ENCODE data around the gene G6PC3. TPM values are rescaled to one million over a fixed set of nuclear protein-coding genes. Genes with fewer than 3 reads are reported as not detected.

G6PC3 gene
- total and polyA plus RNA-seq, 2 donors (not counting 3 experiments of a cell fraction or from before 2014, with no cell fraction given), result 78.4 to 194 TPM

DNA sequence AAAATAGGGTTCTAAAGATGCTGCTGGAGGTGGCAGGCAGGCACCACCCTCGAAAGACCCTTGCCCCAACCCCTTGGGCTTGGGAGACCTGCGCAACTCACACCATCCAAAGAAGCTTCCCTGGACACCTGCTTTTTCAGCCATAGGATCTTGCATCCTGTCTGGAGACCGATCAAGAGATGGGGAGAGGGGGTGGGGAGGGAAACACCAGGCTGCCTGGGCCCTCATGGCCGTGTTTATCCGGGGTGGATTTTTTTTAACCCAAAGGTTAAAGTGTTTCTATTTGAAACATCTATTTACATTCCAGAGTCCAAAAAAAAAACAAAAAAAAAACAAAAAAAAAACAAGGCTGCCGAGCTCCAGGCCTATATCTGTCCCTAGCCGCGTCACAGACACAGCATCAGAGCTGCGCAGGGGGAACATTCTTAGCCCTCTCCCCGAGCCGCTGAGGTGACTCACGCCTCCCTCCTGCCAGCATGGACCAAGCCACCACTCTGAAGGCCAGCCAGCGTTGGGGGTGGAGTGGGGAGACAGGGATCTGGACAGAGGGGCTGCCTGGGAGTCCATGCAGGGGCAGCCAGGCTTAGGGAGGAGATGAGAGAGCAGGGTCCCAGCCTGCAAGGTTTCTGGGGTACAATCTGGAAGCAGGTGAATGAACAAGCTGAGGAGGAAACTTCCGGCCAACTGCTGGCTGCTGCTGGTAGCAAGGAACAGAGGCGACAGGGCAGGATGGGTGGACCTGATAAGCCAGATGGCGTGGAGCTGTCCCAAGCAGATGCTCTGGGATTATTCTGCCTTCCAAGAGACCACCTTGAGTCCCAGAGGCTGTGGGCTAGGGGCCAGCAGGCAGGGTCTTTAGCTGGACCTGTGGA lies 38.1 kb downstream of the G6PC3 start:
- dilution Hi-C loops (cut with MboI; ENCODE audit: extremely low pct_ligation_motif_present, low sequenced_read_pairs), result no loop called here
- H3K9ac ChIP-seq (replicated peaks; ENCODE audit: extremely low read depth, insufficient read depth, low read length), result no peak overlapping the region

More for the DNA sequence above, 38.1 kb downstream of the G6PC3 start:
- peaks cover 14% of the 10 kb centered on the region for H3K4me1 ChIP-seq (ENCODE audit: control insufficient read depth, extremely low read depth, insufficient read depth, low read length)
- DNase-seq (ENCODE audit: low read depth, low spot score), result no peak
- no peak for FAIRE-seq
- H3K9me3 ChIP-seq (replicated peaks; ENCODE audit: control insufficient read depth, insufficient read depth, low read length), result no peaks in the 10 kb centered on the region
- H3K79me2 ChIP-seq (ENCODE audit: control insufficient read depth, insufficient read depth, low read length), result no peaks in the 10 kb centered on the region
- no TSS peak for BruUV-seq (replicated peaks)
- H3K4me2 ChIP-seq (ENCODE audit: insufficient read depth, low read length), result no peak overlapping the region
- H3K36me3 ChIP-seq (ENCODE audit: control insufficient read depth in 2 of 2, extremely low read depth in 1 of 2, insufficient read depth in 2 of 2, low read length in 2 of 2), result no peaks in the 10 kb centered on the region
- no peak overlapping the region for H3K4me3 ChIP-seq (replicated peaks in 1 of 3; ENCODE audit: insufficient read depth in 1 of 3, low read depth in 1 of 3, low read length in 3 of 3)
- ChIA-PET POLR2A (interaction anchor here (0.6 kb wide), 1 partner anchor 10 kb away, joined by 3 read pairs; no protein-coding TSS in a partner anchor), CTCF (interaction anchor here (0.6 to 3.1 kb wide), 4 partner anchors 13 to 176 kb away, joined by 3 to 13 read pairs (median 4); partner anchors contain the start of gene HDAC5)
- no peak for TF ChIP-seq POLR2AphosphoS5 (IDR thresholded peaks at IDR 0.05; ENCODE audit: insufficient read depth, low read depth, low read length)
- TF ChIP-seq, protein P1, sequence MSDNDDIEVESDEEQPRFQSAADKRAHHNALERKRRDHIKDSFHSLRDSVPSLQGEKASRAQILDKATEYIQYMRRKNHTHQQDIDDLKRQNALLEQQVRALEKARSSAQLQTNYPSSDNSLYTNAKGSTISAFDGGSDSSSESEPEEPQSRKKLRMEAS (IDR thresholded peaks at IDR 0.05; ENCODE audit: insufficient read depth, insufficient read length), result no peak
- no peak for TF ChIP-seq MYC (IDR thresholded peaks at IDR 0.05; ENCODE audit: low read depth, low read length)
- TF ChIP-seq, protein P2, sequence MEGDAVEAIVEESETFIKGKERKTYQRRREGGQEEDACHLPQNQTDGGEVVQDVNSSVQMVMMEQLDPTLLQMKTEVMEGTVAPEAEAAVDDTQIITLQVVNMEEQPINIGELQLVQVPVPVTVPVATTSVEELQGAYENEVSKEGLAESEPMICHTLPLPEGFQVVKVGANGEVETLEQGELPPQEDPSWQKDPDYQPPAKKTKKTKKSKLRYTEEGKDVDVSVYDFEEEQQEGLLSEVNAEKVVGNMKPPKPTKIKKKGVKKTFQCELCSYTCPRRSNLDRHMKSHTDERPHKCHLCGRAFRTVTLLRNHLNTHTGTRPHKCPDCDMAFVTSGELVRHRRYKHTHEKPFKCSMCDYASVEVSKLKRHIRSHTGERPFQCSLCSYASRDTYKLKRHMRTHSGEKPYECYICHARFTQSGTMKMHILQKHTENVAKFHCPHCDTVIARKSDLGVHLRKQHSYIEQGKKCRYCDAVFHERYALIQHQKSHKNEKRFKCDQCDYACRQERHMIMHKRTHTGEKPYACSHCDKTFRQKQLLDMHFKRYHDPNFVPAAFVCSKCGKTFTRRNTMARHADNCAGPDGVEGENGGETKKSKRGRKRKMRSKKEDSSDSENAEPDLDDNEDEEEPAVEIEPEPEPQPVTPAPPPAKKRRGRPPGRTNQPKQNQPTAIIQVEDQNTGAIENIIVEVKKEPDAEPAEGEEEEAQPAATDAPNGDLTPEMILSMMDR (IDR thresholded peaks at IDR 0.05; ENCODE audit: extremely low read depth in 1 of 2, insufficient read depth in 1 of 2, low read depth in 1 of 2, low read length in 2 of 2), result no peak
- TF ChIP-seq EZH2 (IDR thresholded peaks at IDR 0.05; ENCODE audit: borderline replicate concordance, low read depth, low read length, severe bottlenecking), result no peak
- TF ChIP-seq POLR2A (IDR thresholded peaks at IDR 0.05; ENCODE audit: low read depth, low read length), result no peak
- no peak for TF ChIP-seq GATA2 (IDR thresholded peaks at IDR 0.05; ENCODE audit: insufficient read depth, insufficient read length, low read depth, low read length)
- no peak for TF ChIP-seq JUN (IDR thresholded peaks at IDR 0.05; ENCODE audit: borderline replicate concordance, insufficient read depth, insufficient read length, low read depth)
- H2AFZ ChIP-seq (ENCODE audit: low read depth, low read length), result no peak overlapping the region
- no peaks in the 10 kb centered on the region for H3K27me3 ChIP-seq (ENCODE audit: control insufficient read depth in 2 of 2, insufficient read depth in 2 of 2, low read length in 2 of 2)
- H4K20me1 ChIP-seq (replicated peaks; ENCODE audit: control insufficient read depth, extremely low read depth, insufficient read depth, low read length), result no peaks in the 10 kb centered on the region
- H3K27ac ChIP-seq (ENCODE audit: insufficient read depth, low read depth, low read length), result no peak overlapping the region
- intact Hi-C loops (cut with micrococcal nuclease), result no loop called here
- H3K9me1 ChIP-seq (replicated peaks; ENCODE audit: control insufficient read depth, extremely low read depth, insufficient read depth, low read length), result no peaks in the 10 kb centered on the region

All from endothelial cell of umbilical vein (primary cell).